Stimulated activated CD8-positive, alpha-beta memory T cell treated with anti-CD3 and anti-CD28 coated beads, Interleukin-12 subunit alpha, Interleukin-12 subunit beta, amount 100 ng/mL, for 1 hour (primary cell): ENCODE results near the gene RNF126.
"Not testable (repeated sequence)": the region's sequence is repeated elsewhere in the genome, so short reads cannot be mapped to it uniquely, and the experiment has no call there.

Source experiments
- DNase-seq: peaks from one replicate; pipeline ENCODE4 v3.0.0-alpha.2; 2020; ENCODE audit warnings: low read depth

Gene RNF126

DNA sequence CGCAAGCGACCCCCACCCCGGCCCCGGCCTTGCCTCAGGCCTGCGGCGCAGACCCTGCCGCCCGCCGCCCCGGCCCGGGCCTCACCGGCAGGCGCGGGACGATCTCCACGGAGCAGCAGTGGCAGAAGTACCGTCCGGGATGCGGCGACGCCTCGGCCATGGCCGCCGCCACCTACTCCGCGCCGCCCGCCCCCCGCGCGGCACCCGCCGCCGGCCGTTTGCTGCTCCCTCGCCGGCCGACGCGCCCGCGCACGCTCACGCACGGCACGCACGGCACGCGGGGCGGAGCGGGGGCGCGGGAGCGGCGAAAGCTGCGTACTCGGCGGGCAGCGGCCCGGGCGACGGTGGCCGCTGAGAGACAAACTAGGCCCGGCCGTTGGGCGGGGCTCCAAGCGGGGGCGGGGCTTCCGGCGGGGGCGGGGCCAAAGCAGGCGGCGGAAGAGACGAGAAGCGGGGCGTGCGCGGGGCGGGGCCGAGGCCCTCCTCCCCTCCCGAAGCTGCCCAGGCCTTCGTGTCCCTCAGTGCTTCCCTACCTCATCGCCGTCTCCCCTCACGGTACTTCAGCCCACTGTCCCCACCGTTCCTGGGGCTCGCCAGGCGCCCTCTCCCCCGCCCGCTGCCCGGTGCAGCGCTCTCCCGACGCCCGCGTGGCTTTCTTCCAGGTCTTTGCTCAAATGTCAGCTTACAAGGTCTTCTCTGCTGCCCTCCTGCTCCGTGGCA lies at the start of gene RNF126:
TSS of gene RNF126 (minus strand) at position 253 of the 720 bp plus-strand sequence. CDS start at position 160, 93 bp downstream.
- DNase-seq, result peak; percentile 88

DNA sequence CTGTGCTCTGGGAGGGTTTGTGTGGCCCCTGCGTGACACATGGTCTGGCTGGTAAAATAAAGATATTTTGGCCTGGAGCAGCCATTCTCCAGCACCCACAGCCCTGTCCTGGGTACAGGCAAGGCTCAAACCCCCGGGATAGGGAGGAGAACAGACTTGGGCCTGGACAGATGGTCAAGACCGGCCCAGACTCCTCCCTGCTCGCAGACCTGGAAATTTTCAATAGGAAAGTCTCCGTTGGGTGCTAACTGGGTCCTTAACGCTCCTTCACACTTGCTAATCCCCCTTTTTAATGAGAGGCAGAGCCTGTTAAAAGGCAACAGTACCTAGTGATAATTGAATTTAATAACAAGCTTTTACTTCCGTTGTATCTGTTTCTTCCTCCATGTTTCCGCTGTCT lies 48.2 kb upstream of the RNF126 start:
- DNase-seq, result no peak

DNA sequence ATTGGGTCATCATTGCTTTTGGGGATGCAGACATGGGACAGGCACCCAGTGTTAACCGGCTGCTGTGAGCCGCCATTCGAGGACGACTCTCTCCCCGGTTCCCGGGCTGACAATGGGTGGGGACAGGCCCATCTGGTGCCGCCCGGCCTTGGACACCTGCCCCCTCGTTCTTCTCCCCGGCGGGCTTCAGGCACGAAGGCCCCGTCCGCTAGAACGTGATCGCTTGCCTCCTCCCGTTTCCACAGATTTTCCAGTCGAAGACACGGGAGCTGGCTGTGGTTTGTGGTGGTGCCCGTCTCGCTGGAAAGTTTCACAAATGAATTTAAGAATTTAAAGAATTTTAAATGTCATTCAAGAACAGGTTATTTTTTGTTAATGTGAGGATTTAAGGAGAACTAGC lies 47.8 kb upstream of the RNF126 start:
- no peak for DNase-seq

- DNase-seq, result no peak
Observed at GRCh38 chr19:709965-710571, 47.1 kb upstream of the RNF126 start.

GRCh38 chr19:709196-709964 lies 46.4 kb upstream of the RNF126 start:
- no peak for DNase-seq

DNA sequence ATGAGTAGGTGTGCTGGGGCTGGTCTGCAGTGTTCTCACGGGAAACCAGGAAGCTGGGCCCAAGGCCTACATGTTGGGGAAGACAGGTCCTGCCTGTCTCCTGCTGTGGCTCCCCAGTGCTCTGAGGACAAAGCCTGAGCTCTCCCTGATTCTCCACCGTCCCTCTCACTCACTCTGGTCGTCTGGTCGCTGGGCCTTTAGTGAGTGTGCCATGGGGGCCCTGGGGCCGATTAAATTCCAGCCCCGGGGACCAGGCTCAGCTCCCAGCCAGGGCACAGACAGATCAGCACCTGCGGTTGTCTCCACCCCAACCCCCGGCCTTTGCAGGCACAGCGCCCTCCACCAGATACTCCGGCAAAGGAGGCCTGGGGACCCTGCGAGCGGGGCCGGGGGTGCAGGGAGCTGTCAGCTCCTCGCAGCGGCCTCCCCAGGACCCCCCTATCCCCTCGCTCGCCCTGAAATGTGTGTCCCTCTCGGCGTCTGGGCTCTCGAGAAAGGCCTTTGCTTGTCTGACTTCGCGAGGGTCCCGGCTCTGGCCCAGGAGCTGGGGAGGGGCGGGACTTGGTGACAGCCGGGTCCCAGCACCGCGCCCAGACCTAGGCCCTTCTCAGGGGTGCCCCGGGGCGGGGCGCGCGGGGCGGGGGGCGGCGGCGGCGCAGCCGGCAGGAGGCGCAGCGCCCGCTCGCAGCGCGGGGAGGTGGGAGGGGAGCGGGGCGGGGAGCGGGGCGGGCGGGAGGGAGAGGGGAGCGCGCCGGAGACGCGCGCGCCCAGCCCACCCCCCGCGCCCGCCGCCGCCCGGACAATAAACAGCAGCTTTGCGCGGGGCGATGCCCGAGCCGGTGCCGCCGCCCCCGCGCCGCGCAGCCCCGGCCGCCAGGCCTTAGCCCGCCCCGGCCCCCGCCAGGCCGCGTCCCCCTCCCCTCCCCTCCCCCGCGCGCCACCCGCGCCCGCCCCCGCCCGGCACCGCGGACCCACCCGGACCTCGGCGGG lies 45.4 kb upstream of the RNF126 start, which contains the start of gene PALM:
TSS of gene PALM (plus strand) at position 782 of the 990 bp plus-strand sequence. CDS start 212 bp downstream, outside the sequence.
- no peak for DNase-seq

DNA sequence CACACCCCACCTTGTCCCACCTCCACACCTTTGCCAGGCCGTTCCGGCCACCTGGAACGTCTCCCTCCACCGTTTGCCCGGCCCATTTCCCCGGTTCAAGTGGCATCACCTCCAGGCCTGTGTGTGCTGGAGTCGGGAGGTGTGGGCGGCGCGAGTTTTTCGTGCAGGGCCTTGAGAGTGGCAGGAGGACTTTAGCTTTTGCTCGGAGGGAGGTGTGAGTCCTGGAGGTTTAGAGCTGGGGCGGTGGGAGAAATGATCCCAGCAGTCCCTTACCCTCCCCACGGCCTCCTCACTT lies 41.4 kb upstream of the RNF126 start:
- no peak for DNase-seq

DNA sequence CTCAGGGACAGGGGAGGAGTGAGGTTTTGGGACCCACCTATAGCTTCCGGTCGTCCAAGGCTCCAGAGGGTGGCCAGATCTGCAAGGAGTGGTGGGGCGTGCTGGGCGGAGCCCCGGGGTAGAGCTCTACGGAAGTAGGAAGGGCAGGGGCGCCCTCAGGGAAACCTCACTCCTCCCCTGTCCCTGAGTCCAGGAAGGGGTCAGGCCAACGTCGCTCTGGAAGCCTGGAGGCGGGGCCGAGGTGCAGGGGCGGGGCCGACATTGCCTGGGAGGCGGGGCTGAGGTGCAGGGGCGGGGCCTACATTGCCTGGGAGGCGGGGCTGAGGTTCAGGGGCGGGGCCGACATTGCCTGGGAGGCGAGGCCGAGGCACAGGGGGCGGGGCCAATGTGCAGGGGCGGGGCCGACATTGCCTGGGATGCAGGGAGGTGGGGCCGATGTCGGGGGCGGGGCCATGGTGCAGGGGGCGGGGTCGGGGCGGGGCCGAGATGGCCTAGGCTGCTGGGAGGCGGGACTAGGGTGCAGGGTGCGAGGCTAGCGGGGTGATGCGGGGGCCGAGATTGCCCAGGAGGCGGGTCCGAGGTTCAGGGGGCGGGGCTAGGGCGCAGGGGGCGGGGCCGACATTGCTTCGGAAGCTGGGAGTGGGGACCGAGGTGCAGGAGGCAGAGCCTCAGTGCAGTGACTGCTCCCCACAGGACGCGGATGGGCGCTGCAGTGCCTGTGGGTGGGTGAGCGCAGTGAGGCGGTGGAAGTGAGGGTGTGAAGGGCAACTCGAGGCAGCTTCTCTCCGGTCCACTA lies 40.8 kb upstream of the RNF126 start:
- DNase-seq, result peak; percentile 36

GRCh38 chr19:703329-703650 lies 40.3 kb upstream of the RNF126 start:
- no peak for DNase-seq

GRCh38 chr19:702847-703246 lies 39.8 kb upstream of the RNF126 start:
- DNase-seq, result not testable (repeated sequence)

DNA sequence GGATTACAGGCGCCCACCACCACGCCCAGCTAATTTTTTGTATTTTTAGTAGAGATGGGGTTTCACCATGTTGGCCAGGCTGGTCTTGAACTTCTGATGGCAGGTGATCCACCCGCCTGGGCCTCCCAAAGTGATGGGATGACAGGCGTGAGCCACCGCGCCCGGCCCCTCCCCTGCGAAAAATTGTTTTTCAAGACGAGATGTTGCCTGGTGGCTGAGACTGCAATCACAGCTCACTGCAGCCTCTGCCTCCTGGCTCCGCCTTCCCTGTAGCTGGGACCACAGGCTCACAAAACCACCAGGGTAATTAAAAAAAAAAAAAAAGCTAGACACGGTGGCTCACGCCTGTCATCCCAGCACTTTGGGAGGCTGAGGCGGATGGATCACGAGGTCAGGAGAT lies 36.9 kb upstream of the RNF126 start:
- DNase-seq, result not testable (repeated sequence)

DNA sequence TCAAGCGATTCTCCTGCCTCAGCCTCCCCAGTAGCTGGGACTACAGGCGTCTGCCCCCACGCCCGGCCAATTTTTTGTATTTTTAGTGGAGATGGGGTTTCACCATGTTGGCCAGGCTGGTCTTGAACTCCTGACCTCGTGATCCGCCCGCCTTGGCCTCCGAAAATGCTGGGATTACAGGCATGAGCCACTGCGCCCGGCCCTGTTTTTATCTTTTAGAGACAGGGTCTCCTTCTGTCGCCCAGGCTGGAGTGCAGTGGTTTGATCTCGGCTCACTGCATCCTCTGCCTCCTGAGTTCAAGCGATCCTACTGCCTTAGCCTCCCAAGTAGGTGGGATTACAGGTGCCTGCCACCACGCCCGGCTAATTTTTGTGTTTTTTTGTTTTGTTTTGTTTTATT lies 35.5 kb upstream of the RNF126 start:
- DNase-seq, result not testable (repeated sequence)

GRCh38 chr19:695352-695949 lies 32.4 kb upstream of the RNF126 start, which contains the start of gene PRSS57:
Gene PRSS57 (minus strand): TSS chr19:695452. CDS start chr19:695430, 22 bp downstream.
- no peak for DNase-seq

GRCh38 chr19:694481-695351 lies 31.7 kb upstream of the RNF126 start:
- DNase-seq, result no peak

DNA sequence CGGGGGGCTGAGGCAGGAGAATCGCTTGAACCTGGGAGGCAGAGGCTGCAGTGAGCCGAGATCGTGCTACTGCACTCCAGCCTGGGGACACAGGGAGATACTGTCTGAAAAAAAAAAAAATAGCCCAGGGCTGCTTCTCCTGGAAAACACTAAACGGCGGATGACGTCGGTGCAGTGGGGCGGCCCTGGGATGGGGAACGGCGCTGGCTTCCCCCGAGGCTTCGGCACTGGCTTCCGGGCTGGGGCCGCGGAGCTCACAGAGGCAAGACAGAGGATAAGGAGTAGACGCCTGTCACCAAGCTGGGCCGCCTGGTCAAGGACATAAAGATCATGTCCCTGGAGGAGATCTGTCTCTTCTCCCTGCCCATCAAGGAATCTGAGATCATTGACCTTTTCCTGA lies 27.2 kb upstream of the RNF126 start:
- no peak for DNase-seq

- DNase-seq, result no peak
Observed at GRCh38 chr19:688992-689391, 26.0 kb upstream of the RNF126 start.

- DNase-seq, result no peak
Observed at GRCh38 chr19:688214-688613, 25.2 kb upstream of the RNF126 start.

GRCh38 chr19:687569-688166 lies 24.7 kb upstream of the RNF126 start:
- DNase-seq, result no peak

DNA sequence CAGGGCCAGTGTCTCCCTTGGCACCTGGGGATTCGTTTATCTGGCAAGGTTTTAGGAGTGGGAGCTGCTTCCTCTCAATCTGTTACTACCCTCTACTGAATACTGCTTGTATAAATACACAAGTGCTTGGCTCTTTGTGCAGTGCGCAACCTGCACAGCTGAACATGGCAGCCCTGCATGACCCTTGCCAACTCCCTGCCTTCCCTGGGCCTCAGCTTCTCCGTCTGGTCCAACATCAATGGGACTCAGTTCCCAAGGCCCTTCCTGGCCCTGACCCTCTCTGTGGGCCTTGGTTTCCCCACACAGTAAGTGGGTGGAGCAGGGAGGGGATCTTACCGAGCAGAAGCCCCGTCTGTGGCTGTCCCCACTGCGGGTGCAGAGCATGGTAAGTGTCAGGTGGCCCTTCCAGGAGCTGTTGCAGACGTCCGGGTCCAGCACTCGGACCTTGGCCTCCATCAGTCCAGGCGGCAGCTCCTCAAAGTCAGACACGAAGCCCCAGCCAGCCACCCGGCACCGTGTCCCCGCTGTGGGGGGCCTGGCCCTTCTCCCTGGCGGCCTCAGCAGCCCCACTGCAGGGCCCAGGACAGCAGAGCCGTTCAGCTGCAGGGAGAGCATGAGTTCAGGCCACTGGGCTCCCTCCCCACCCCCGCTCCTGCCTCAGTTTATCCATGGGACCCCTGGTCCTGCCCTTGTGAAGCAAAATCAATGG lies 23.7 kb upstream of the RNF126 start:
- no peak for DNase-seq
